ENCODE results near the gene TM7SF2. TPM values are rescaled to one million over a fixed set of nuclear protein-coding genes. Genes with fewer than 3 reads are reported as not detected.

TM7SF2 gene
- total RNA-seq, 1 experiment from 2014 or later, result 49.5 TPM

- H3K4me3 ChIP-seq, result no peak overlapping the region
- no peak for TF ChIP-seq EZH2 (IDR thresholded peaks at IDR 0.05; ENCODE audit: low read depth)
- TF ChIP-seq CTCF (conservative IDR thresholded peaks at IDR 0.05), result no peak
- POLR2A ChIA-PET (ENCODE audit: unreplicated experiment), result interaction anchor here (0.6 kb wide), 1 partner anchor 98 kb away, joined by 4 read pairs; no protein-coding TSS in a partner anchor
- intact Hi-C loops (cut with micrococcal nuclease; ENCODE audit: unreplicated experiment), result no loop called here
- peaks cover 8% of the 10 kb centered on the region for H3K79me2 ChIP-seq (ENCODE audit: low read depth)
- no peak for DNase-seq
- no peaks in the 10 kb centered on the region for H3K9me3 ChIP-seq (ENCODE audit: insufficient read depth, low read depth)
- no peaks in the 10 kb centered on the region for H3K9me2 ChIP-seq (ENCODE audit: insufficient read depth)
- peaks cover 31% of the 10 kb centered on the region for H3F3A ChIP-seq (ENCODE audit: insufficient read depth, low read depth)
- BruUV-seq (replicated peaks), result no TSS peak
- H4K20me1 ChIP-seq (ENCODE audit: insufficient read depth), result no peaks in the 10 kb centered on the region; the same call in 1 of the 2 replicates
- no peaks in the 10 kb centered on the region for H3K36me3 ChIP-seq (ENCODE audit: low read depth)
- no peaks in the 10 kb centered on the region for H3K27me3 ChIP-seq (ENCODE audit: insufficient read depth, low read depth)
- CTCF ChIA-PET, result no interaction called here
- no peak overlapping the region for H2AFZ ChIP-seq
- H3K27ac ChIP-seq, result no peak overlapping the region
- H3K4me1 ChIP-seq (replicated peaks; ENCODE audit: insufficient read depth), result peaks cover 17% of the 10 kb centered on the region
- no peak overlapping the region for H3K4me2 ChIP-seq
Measured at GRCh38 chr11:65107751-65108468, 3.8 kb upstream of the TM7SF2 start.

GRCh38 chr11:65108469-65109123, 3.1 kb upstream of the TM7SF2 start:
- POLR2A ChIA-PET (ENCODE audit: unreplicated experiment), result interaction anchor here (0.6 kb wide), 2 partner anchors 74 to 99 kb away, joined by 3 to 4 read pairs; no protein-coding TSS in a partner anchor
- Histone ChIP-seq H4K20me1 (ENCODE audit: insufficient read depth) (no peaks in the 10 kb centered on the region; the same call in 1 of the 2 replicates), H3K4me1 (replicated peaks; ENCODE audit: insufficient read depth) (peaks cover 24% of the 10 kb centered on the region), H3K9me2 (ENCODE audit: insufficient read depth) (no peaks in the 10 kb centered on the region), H3K79me2 (ENCODE audit: low read depth) (peaks cover 8% of the 10 kb centered on the region; the same call in 1 of the 2 replicates), H3K4me3 (no peak overlapping the region), H2AFZ (no peak overlapping the region), H3K27ac (no peak overlapping the region), H3K27me3 (ENCODE audit: insufficient read depth, low read depth) (no peaks in the 10 kb centered on the region), H3K4me2 (no peak overlapping the region), H3K9me3 (ENCODE audit: insufficient read depth, low read depth) (no peaks in the 10 kb centered on the region), H3F3A (ENCODE audit: insufficient read depth, low read depth) (peaks cover 33% of the 10 kb centered on the region), H3K36me3 (ENCODE audit: low read depth) (no peaks in the 10 kb centered on the region)
- peak; percentile 46 to 80 for DNase-seq
- TF ChIP-seq CTCF (conservative IDR thresholded peaks at IDR 0.05), result no peak
- TF ChIP-seq EZH2 (IDR thresholded peaks at IDR 0.05; ENCODE audit: low read depth), result no peak
- CTCF ChIA-PET, result interaction anchor here (0.5 kb wide), 1 partner anchor 412 kb away, joined by 4 read pairs; no protein-coding TSS in a partner anchor
- intact Hi-C loops (cut with micrococcal nuclease; ENCODE audit: unreplicated experiment), result no loop called here
- no TSS peak for BruUV-seq (replicated peaks)

- H3K4me3 ChIP-seq, result no peak overlapping the region
- no peaks in the 10 kb centered on the region for H3K27me3 ChIP-seq (ENCODE audit: insufficient read depth, low read depth)
- no peak overlapping the region for H3K27ac ChIP-seq
- peaks cover 8% of the 10 kb centered on the region; the same call in 1 of the 2 replicates for H3K79me2 ChIP-seq (ENCODE audit: low read depth)
- ChIA-PET POLR2A (ENCODE audit: unreplicated experiment) (interaction anchor here (0.6 kb wide), 3 partner anchors 10 to 73 kb away, joined by 3 to 13 read pairs (median 3); no protein-coding TSS in a partner anchor), CTCF (interaction anchor here (1.0 kb wide), 1 partner anchor 145 kb away, joined by 5 read pairs; no protein-coding TSS in a partner anchor)
- no peak for DNase-seq
- H3K4me2 ChIP-seq, result no peak overlapping the region
- TF ChIP-seq EZH2 (IDR thresholded peaks at IDR 0.05; ENCODE audit: low read depth), result no peak
- no peak for TF ChIP-seq CTCF (conservative IDR thresholded peaks at IDR 0.05)
- no peaks in the 10 kb centered on the region for H3K9me2 ChIP-seq (ENCODE audit: insufficient read depth)
- H3K9me3 ChIP-seq (ENCODE audit: insufficient read depth, low read depth), result no peaks in the 10 kb centered on the region
- peaks cover 41% of the 10 kb centered on the region for H3F3A ChIP-seq (ENCODE audit: insufficient read depth, low read depth)
- intact Hi-C loops (cut with micrococcal nuclease; ENCODE audit: unreplicated experiment), result loop anchor here (1.0 to 5.0 kb wide), 3 partner anchors 145 to 263 kb away; partner anchors contain the start of gene DPF2
- no peaks in the 10 kb centered on the region for H4K20me1 ChIP-seq (ENCODE audit: insufficient read depth)
- no peak overlapping the region for H2AFZ ChIP-seq
- no peaks in the 10 kb centered on the region for H3K36me3 ChIP-seq (ENCODE audit: low read depth)
- BruUV-seq (replicated peaks), result no TSS peak
- H3K4me1 ChIP-seq (replicated peaks; ENCODE audit: insufficient read depth), result peaks cover 27% of the 10 kb centered on the region
Measured at GRCh38 chr11:65109231-65110198, 2.2 kb upstream of the TM7SF2 start.
